Fibroblast of lung (primary cell): ENCODE data around the gene TARS1.

Experiments used
- EZH2 ChIP-seq: IDR thresholded peaks from 2 replicates; pipeline ENCODE4 v1.5.1; 2012; ENCODE audit warnings: low read length, control low read depth, mild to moderate bottlenecking; ENCODE audit errors: missing control alignments
- TF ChIP-seq, protein P1 (sequence below), 2 donors: IDR thresholded peaks in 1 of 2; conservative IDR thresholded peaks in 1 of 2; 1 replicate in 1 of 2; 2 replicates in 1 of 2; pipeline ENCODE4 v1.5.1; 2011 to 2012; ENCODE audit warnings: low read length in 2 of 2, control low read depth in 1 of 2, inconsistent platforms in 1 of 2, low read depth in 1 of 2, mild to moderate bottlenecking in 1 of 2

GRCh38 chr5:33487236-33487635 is 46.5 kb downstream of the TARS1 start:
- TF ChIP-seq, protein P1, sequence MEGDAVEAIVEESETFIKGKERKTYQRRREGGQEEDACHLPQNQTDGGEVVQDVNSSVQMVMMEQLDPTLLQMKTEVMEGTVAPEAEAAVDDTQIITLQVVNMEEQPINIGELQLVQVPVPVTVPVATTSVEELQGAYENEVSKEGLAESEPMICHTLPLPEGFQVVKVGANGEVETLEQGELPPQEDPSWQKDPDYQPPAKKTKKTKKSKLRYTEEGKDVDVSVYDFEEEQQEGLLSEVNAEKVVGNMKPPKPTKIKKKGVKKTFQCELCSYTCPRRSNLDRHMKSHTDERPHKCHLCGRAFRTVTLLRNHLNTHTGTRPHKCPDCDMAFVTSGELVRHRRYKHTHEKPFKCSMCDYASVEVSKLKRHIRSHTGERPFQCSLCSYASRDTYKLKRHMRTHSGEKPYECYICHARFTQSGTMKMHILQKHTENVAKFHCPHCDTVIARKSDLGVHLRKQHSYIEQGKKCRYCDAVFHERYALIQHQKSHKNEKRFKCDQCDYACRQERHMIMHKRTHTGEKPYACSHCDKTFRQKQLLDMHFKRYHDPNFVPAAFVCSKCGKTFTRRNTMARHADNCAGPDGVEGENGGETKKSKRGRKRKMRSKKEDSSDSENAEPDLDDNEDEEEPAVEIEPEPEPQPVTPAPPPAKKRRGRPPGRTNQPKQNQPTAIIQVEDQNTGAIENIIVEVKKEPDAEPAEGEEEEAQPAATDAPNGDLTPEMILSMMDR (conservative IDR thresholded peaks at IDR 0.05 in 1 of 2, IDR thresholded peaks at IDR 0.05 in 1 of 2; ENCODE audit: low read depth in 1 of 2, low read length in 2 of 2): no peak
- TF ChIP-seq EZH2: no peak
